Panc1 (cell line): ENCODE data around the gene TWSG1. TPM values are rescaled to one million over a fixed set of nuclear protein-coding genes. Genes with fewer than 3 reads are reported as not detected.
A peak's percentile ranks its signal among the peaks of the same experiment; 100 is the strongest.

ENCODE experiments used
- ATAC-seq: fragments of 200-7000 bp; cut with Tn5 transposase; 2 replicates; pipeline ENCODE4 v1.9.1; 2020; ENCODE audit warnings: mild to moderate bottlenecking, moderate library complexity
- BruUV-seq: library from RNA; stranded (reverse); fragments of 400-500 nt; replicated peaks from 2 replicates; lab custom pipeline; 2021; lab: Mats Ljungman, UMichigan
- CTCF ChIA-PET: fragments of 300-600 bp; sonication (Branson Sonifier 250); formaldehyde crosslinking; loops from one replicate; lab custom pipeline; 2022; ENCODE audit warnings: antibody characterized with exemption; lab: Charles Lee
- POLR2A ChIA-PET: fragments of 300-600 bp; sonication (Branson Sonifier 250); formaldehyde crosslinking; loops from one replicate; lab custom pipeline; 2022; ENCODE audit warnings: antibody characterized with exemption; lab: Charles Lee
- DNase-seq: peaks from one replicate; pipeline ENCODE4 v3.0.0-alpha.2; 2010; ENCODE audit warnings: low read depth, low spot score
- H3K27ac ChIP-seq: 2 replicates; pipeline ENCODE4 v1.5.1; 2011; ENCODE audit warnings: mild to moderate bottlenecking, low read length, inconsistent platforms
- H3K27me3 ChIP-seq: fragments of 200-500 bp; sonication (Bioruptor generic); 2 replicates; pipeline ENCODE4 v1.6.0; 2014; ENCODE audit warnings: low read length, inconsistent platforms; ENCODE audit not compliant: control insufficient read depth, insufficient read depth
- H3K36me3 ChIP-seq: fragments of 200-500 bp; sonication (Bioruptor generic); 2 replicates; pipeline ENCODE4 v1.5.1; 2014; ENCODE audit warnings: inconsistent platforms, mild to moderate bottlenecking, low read length, moderate library complexity; ENCODE audit not compliant: control insufficient read depth, insufficient read depth
- H3K4me1 ChIP-seq: 2 replicates; pipeline ENCODE4 v1.5.1; 2011; ENCODE audit warnings: inconsistent platforms, mild to moderate bottlenecking, low read length, moderate library complexity; ENCODE audit not compliant: control insufficient read depth, insufficient read depth
- H3K4me3 ChIP-seq, 2 experiments: 2 replicates each; pipeline ENCODE4 v1.5.1; 2011 to 2012; ENCODE audit warnings: low read depth in 2 of 2, low read length in 2 of 2, mild to moderate bottlenecking in 2 of 2, inconsistent platforms in 1 of 2, moderate library complexity in 1 of 2
- H3K9me3 ChIP-seq: fragments of 200-500 bp; sonication (Bioruptor generic); 2 replicates; pipeline ENCODE4 v1.5.1; 2014; ENCODE audit warnings: low read depth, mild to moderate bottlenecking, inconsistent platforms, low read length, moderate library complexity; ENCODE audit not compliant: control insufficient read depth, insufficient read depth
- POLR2AphosphoS5 ChIP-seq: IDR thresholded peaks from 2 replicates; pipeline ENCODE4 v1.6.1; 2012; ENCODE audit warnings: mild to moderate bottlenecking, low read depth, low read length, moderate library complexity
- SIN3A ChIP-seq: IDR thresholded peaks from 2 replicates; pipeline ENCODE4 v1.6.1; 2012; ENCODE audit warnings: low read depth, mild to moderate bottlenecking, low read length, moderate library complexity, borderline replicate concordance; ENCODE audit not compliant: insufficient read depth
- TCF7L2 ChIP-seq: IDR thresholded peaks from 2 replicates; pipeline ENCODE4 v1.6.1; 2011; ENCODE audit warnings: mild to moderate bottlenecking, low read depth, low read length, inconsistent platforms
- in situ Hi-C: cut with HindIII; loops from 2 replicates; pipeline ENCODE4 v1.10.0; 2016; ENCODE audit warnings: low sequenced_read_pairs, low pct_unique_long_range_greater_than_20kb
- intact Hi-C: fragments of 100-400 bp; cut with micrococcal nuclease; formaldehyde crosslinking; loops from one replicate; pipeline ENCODE4 v1.10.0; 2022; ENCODE audit not compliant: unreplicated experiment
- total RNA-seq: library from RNA; stranded (reverse); gene quantifications from one replicate; pipeline ENCODE4 v1.2.1, GENCODE V29; 2021; ENCODE audit not compliant: unreplicated experiment
- TF ChIP-seq, protein P1 (sequence below): fragments of 450-650 bp; IDR thresholded peaks from 2 replicates; pipeline ENCODE4 v1.5.1; 2017; ENCODE audit warnings: mild to moderate bottlenecking
- TF ChIP-seq, protein P2 (sequence below), 2 experiments: IDR thresholded peaks; 2 replicates each; pipeline ENCODE4 v1.6.1; 2011 to 2012; ENCODE audit warnings: low read depth in 2 of 2, control low read depth in 1 of 2, low read length in 1 of 2, mild to moderate bottlenecking in 1 of 2, moderate library complexity in 1 of 2; ENCODE audit not compliant: insufficient read depth in 1 of 2

TWSG1 gene
- total RNA-seq, 1 experiment from 2014 or later: 54.1 TPM

DNA sequence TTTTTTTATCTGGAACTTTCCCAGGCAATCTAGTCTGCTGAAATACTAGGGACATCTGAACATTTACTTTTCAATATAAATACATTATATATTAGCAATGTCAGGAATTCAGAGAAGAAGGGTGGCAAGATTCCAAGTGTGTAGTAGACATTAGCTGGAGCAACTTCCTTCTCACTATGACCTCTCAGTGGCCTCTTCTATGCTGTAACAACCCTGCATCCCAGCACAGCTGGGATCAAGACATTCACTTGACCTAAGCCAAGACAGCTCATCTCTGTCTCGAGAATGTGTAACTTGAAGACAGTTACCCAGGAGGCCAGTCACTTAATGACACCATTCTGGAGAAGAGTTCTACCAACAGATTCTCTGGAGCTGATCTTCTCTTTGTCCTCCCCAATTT is 79.0 kb downstream of the TWSG1 start:
- Histone ChIP-seq H3K36me3 (no peaks in the 10 kb centered on the region), H3K27me3 (no peaks in the 10 kb centered on the region), H3K9me3 (no peaks in the 10 kb centered on the region), H3K4me1 (peaks cover 22% of the 10 kb centered on the region), H3K27ac (no peak overlapping the region; the same call in 1 of the 2 replicates), H3K4me3 (no peak overlapping the region)
- POLR2A ChIA-PET: no interaction called here
- BruUV-seq: no TSS peak
- intact Hi-C loops (no loop called here), in situ Hi-C loops (no loop called here)
- no peak for ATAC-seq
- TF ChIP-seq POLR2AphosphoS5: no peak
- TF ChIP-seq SIN3A: no peak
- TF ChIP-seq, protein P1, sequence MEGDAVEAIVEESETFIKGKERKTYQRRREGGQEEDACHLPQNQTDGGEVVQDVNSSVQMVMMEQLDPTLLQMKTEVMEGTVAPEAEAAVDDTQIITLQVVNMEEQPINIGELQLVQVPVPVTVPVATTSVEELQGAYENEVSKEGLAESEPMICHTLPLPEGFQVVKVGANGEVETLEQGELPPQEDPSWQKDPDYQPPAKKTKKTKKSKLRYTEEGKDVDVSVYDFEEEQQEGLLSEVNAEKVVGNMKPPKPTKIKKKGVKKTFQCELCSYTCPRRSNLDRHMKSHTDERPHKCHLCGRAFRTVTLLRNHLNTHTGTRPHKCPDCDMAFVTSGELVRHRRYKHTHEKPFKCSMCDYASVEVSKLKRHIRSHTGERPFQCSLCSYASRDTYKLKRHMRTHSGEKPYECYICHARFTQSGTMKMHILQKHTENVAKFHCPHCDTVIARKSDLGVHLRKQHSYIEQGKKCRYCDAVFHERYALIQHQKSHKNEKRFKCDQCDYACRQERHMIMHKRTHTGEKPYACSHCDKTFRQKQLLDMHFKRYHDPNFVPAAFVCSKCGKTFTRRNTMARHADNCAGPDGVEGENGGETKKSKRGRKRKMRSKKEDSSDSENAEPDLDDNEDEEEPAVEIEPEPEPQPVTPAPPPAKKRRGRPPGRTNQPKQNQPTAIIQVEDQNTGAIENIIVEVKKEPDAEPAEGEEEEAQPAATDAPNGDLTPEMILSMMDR: no peak
- TF ChIP-seq, protein P2, sequence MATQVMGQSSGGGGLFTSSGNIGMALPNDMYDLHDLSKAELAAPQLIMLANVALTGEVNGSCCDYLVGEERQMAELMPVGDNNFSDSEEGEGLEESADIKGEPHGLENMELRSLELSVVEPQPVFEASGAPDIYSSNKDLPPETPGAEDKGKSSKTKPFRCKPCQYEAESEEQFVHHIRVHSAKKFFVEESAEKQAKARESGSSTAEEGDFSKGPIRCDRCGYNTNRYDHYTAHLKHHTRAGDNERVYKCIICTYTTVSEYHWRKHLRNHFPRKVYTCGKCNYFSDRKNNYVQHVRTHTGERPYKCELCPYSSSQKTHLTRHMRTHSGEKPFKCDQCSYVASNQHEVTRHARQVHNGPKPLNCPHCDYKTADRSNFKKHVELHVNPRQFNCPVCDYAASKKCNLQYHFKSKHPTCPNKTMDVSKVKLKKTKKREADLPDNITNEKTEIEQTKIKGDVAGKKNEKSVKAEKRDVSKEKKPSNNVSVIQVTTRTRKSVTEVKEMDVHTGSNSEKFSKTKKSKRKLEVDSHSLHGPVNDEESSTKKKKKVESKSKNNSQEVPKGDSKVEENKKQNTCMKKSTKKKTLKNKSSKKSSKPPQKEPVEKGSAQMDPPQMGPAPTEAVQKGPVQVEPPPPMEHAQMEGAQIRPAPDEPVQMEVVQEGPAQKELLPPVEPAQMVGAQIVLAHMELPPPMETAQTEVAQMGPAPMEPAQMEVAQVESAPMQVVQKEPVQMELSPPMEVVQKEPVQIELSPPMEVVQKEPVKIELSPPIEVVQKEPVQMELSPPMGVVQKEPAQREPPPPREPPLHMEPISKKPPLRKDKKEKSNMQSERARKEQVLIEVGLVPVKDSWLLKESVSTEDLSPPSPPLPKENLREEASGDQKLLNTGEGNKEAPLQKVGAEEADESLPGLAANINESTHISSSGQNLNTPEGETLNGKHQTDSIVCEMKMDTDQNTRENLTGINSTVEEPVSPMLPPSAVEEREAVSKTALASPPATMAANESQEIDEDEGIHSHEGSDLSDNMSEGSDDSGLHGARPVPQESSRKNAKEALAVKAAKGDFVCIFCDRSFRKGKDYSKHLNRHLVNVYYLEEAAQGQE (IDR thresholded peaks at IDR 0.05; ENCODE audit: insufficient read depth in 1 of 2, low read depth in 2 of 2, low read length in 1 of 2): no peak
- no peak for TF ChIP-seq TCF7L2
- no peak for DNase-seq
- CTCF ChIA-PET: interaction anchor here (0.5 kb wide), 1 partner anchor 37 kb away, joined by 11 read pairs; no protein-coding TSS in a partner anchor

DNA sequence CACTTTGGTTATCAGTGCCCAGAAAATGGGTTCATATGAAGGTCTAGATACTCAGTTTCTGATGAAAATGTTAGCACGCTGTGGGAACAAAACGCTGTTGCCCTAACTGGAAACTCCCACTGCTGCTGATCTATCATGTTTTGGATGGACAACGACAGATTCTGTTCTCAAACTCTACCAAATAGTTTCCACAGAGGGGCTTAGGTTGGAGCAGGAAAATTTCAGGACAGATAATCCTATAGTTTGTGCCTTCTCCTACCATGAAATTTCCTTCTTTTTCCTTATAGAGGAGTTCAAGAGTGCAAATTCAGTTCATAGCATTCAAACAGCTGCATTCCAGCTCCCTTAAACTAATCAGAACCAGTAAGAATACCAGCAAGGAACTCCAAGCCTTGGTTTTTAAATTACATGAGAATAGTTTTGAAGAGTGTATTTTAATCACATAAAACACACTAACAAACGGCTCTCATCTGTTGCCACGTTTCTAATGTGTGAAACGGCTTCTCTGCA is 82.0 kb downstream of the TWSG1 start:
- Histone ChIP-seq H3K4me3 (peak overlapping the region; percentile 11 to 42; a peak in 3 of 4 replicates), H3K9me3 (no peaks in the 10 kb centered on the region), H3K4me1 (peaks cover 25% of the 10 kb centered on the region), H3K27me3 (no peaks in the 10 kb centered on the region), H3K36me3 (no peaks in the 10 kb centered on the region), H3K27ac (peak overlapping the region; percentile 80)
- TF ChIP-seq SIN3A: no peak
- no peak for TF ChIP-seq TCF7L2
- TF ChIP-seq, protein P1: no peak
- no peak for TF ChIP-seq POLR2AphosphoS5
- TF ChIP-seq, protein P2 (IDR thresholded peaks at IDR 0.05; ENCODE audit: insufficient read depth in 1 of 2, low read depth in 2 of 2, low read length in 1 of 2): no peak
- ATAC-seq (peak; percentile 18; the same call in 1 of the 2 replicates), DNase-seq (no peak)
- intact Hi-C loops: no loop called here
- CTCF ChIA-PET: interaction anchor here (0.6 kb wide), 1 partner anchor 246 kb away, joined by 3 read pairs; no protein-coding TSS in a partner anchor
- no TSS peak for BruUV-seq
- POLR2A ChIA-PET: interaction anchor here (0.6 kb wide), 1 partner anchor 295 kb away, joined by 4 read pairs; no protein-coding TSS in a partner anchor
- in situ Hi-C loops: no loop called here
